ENCODE measurements around the gene USP37.

USP37 gene

GRCh38 chr2:218425531-218425930 is 142.6 kb downstream of the USP37 start:
- no peak overlapping the region for H3K18ac ChIP-seq (ENCODE audit: low read depth in 1 of 2, low read length in 2 of 2)
- H2BK120ac ChIP-seq (ENCODE audit: low read depth, low read length) = no peak overlapping the region
- H4K8ac ChIP-seq (ENCODE audit: low read length) = no peak overlapping the region
- no peak overlapping the region for H3K14ac ChIP-seq (ENCODE audit: low read length in 2 of 2)
- H3K27me3 ChIP-seq (ENCODE audit: control insufficient read depth in 1 of 2, insufficient read depth in 1 of 2, low read length in 2 of 2) = peaks cover 0 to 14% of the 10 kb centered on the region in 2 experiments
- no peaks in the 10 kb centered on the region for H3K79me1 ChIP-seq (replicated peaks; ENCODE audit: low read length, poor library complexity, severe bottlenecking)
- no peak overlapping the region for H3K23ac ChIP-seq (ENCODE audit: low read length in 2 of 2)
- H2BK15ac ChIP-seq (ENCODE audit: low read depth, poor library complexity, severe bottlenecking) = no peak overlapping the region
- no peak overlapping the region for H3K4ac ChIP-seq (ENCODE audit: low read depth in 1 of 2, low read length in 2 of 2)
- WGBS = 90% methylated on average over 10 of the region's 10 CpGs
- peak overlapping the region; percentile 71 for H4K91ac ChIP-seq (ENCODE audit: low read length)
- H3K27ac ChIP-seq (ENCODE audit: low read length, poor library complexity, severe bottlenecking) = no peak overlapping the region
- peaks cover 2% of the 10 kb centered on the region for H3K4me1 ChIP-seq (ENCODE audit: control insufficient read depth, insufficient read depth, low read depth, low read length)
- no peak overlapping the region for H3K4me3 ChIP-seq (ENCODE audit: insufficient read depth in 1 of 2, low read depth in 1 of 2, low read length in 2 of 2)
- H3K9me3 ChIP-seq (ENCODE audit: control insufficient read depth, low read length) = no peaks in the 10 kb centered on the region
- H3K9ac ChIP-seq (ENCODE audit: low read length) = no peak overlapping the region
- H3K36me3 ChIP-seq (ENCODE audit: control insufficient read depth in 1 of 2, insufficient read depth in 2 of 2, low read depth in 1 of 2, low read length in 2 of 2) = peaks cover 0 to 3% of the 10 kb centered on the region in 2 experiments
- no peak for DNase-seq
- H3K4me2 ChIP-seq (ENCODE audit: low read length, poor library complexity, severe bottlenecking) = no peak overlapping the region
- H2AK5ac ChIP-seq (ENCODE audit: low read length, severe bottlenecking) = no peak overlapping the region
- H2BK5ac ChIP-seq (ENCODE audit: low read depth, low read length, poor library complexity, severe bottlenecking) = no peak overlapping the region
- H2BK12ac ChIP-seq (ENCODE audit: low read length in 2 of 2) = no peak overlapping the region
- no peak overlapping the region for H2AFZ ChIP-seq (ENCODE audit: low read depth, low read length)

GRCh38 chr2:218423584-218423983 is 144.6 kb downstream of the USP37 start:
- Histone ChIP-seq H3K36me3 (ENCODE audit: control insufficient read depth in 1 of 2, insufficient read depth in 2 of 2, low read depth in 1 of 2, low read length in 2 of 2) (peaks cover 0 to 3% of the 10 kb centered on the region in 2 experiments), H2AFZ (ENCODE audit: low read depth, low read length) (no peak overlapping the region), H3K4me2 (ENCODE audit: low read length, poor library complexity, severe bottlenecking) (no peak overlapping the region), H3K9me3 (ENCODE audit: control insufficient read depth, low read length) (no peaks in the 10 kb centered on the region), H3K4ac (ENCODE audit: low read depth in 1 of 2, low read length in 2 of 2) (no peak overlapping the region), H3K9ac (ENCODE audit: low read length) (no peak overlapping the region), H3K4me1 (ENCODE audit: control insufficient read depth, insufficient read depth, low read depth, low read length) (peaks cover 2% of the 10 kb centered on the region), H3K23ac (ENCODE audit: low read length in 2 of 2) (no peak overlapping the region), H4K8ac (ENCODE audit: low read length) (no peak overlapping the region), H3K4me3 (ENCODE audit: insufficient read depth in 1 of 2, low read depth in 1 of 2, low read length in 2 of 2) (no peak overlapping the region), H2BK120ac (ENCODE audit: low read depth, low read length) (no peak overlapping the region), H2BK5ac (ENCODE audit: low read depth, low read length, poor library complexity, severe bottlenecking) (no peak overlapping the region), H3K79me1 (replicated peaks; ENCODE audit: low read length, poor library complexity, severe bottlenecking) (no peaks in the 10 kb centered on the region), H3K27me3 (ENCODE audit: control insufficient read depth in 1 of 2, insufficient read depth in 1 of 2, low read length in 2 of 2) (peaks cover 0 to 25% of the 10 kb centered on the region in 2 experiments), H3K27ac (ENCODE audit: low read length, poor library complexity, severe bottlenecking) (no peak overlapping the region), H4K91ac (ENCODE audit: low read length) (no peak overlapping the region), H3K14ac (ENCODE audit: low read length in 2 of 2) (no peak overlapping the region), H2BK15ac (ENCODE audit: low read depth, poor library complexity, severe bottlenecking) (no peak overlapping the region), H3K18ac (ENCODE audit: low read depth in 1 of 2, low read length in 2 of 2) (no peak overlapping the region), H2BK12ac (ENCODE audit: low read length in 2 of 2) (no peak overlapping the region), H2AK5ac (ENCODE audit: low read length, severe bottlenecking) (no peak overlapping the region)
- no peak for DNase-seq
- 91% methylated on average over 5 of the region's 9 CpGs for WGBS

- Histone ChIP-seq H3K4ac (ENCODE audit: low read depth in 1 of 2, low read length in 2 of 2) (no peak overlapping the region), H3K79me1 (replicated peaks; ENCODE audit: low read length, poor library complexity, severe bottlenecking) (no peaks in the 10 kb centered on the region), H2BK5ac (ENCODE audit: low read depth, low read length, poor library complexity, severe bottlenecking) (no peak overlapping the region), H3K4me1 (ENCODE audit: control insufficient read depth, insufficient read depth, low read depth, low read length) (peaks cover 2% of the 10 kb centered on the region), H2BK12ac (ENCODE audit: low read length in 2 of 2) (no peak overlapping the region), H3K36me3 (ENCODE audit: control insufficient read depth in 1 of 2, insufficient read depth in 2 of 2, low read depth in 1 of 2, low read length in 2 of 2) (peaks cover 0 to 3% of the 10 kb centered on the region in 2 experiments), H3K9ac (ENCODE audit: low read length) (no peak overlapping the region), H3K23ac (ENCODE audit: low read length in 2 of 2) (no peak overlapping the region), H2BK15ac (ENCODE audit: low read depth, poor library complexity, severe bottlenecking) (no peak overlapping the region), H2AK5ac (ENCODE audit: low read length, severe bottlenecking) (no peak overlapping the region), H3K27ac (ENCODE audit: low read length, poor library complexity, severe bottlenecking) (no peak overlapping the region), H3K9me3 (ENCODE audit: control insufficient read depth, low read length) (no peaks in the 10 kb centered on the region), H4K91ac (ENCODE audit: low read length) (no peak overlapping the region), H2AFZ (ENCODE audit: low read depth, low read length) (no peak overlapping the region), H3K4me3 (ENCODE audit: insufficient read depth in 1 of 2, low read depth in 1 of 2, low read length in 2 of 2) (no peak overlapping the region), H3K18ac (ENCODE audit: low read depth in 1 of 2, low read length in 2 of 2) (no peak overlapping the region), H2BK120ac (ENCODE audit: low read depth, low read length) (no peak overlapping the region), H3K27me3 (ENCODE audit: control insufficient read depth in 1 of 2, insufficient read depth in 1 of 2, low read length in 2 of 2) (peaks cover under 1 to 28% of the 10 kb centered on the region in 2 experiments), H4K8ac (ENCODE audit: low read length) (no peak overlapping the region), H3K14ac (ENCODE audit: low read length in 2 of 2) (no peak overlapping the region), H3K4me2 (ENCODE audit: low read length, poor library complexity, severe bottlenecking) (no peak overlapping the region)
- WGBS = 87% methylated on average over 9 of the region's 9 CpGs
- no peak for DNase-seq
Measured at GRCh38 chr2:218422403-218423086, 145.6 kb downstream of the USP37 start.

- no peak overlapping the region for H2BK12ac ChIP-seq (ENCODE audit: low read length in 2 of 2)
- H3K4me1 ChIP-seq (ENCODE audit: control insufficient read depth, insufficient read depth, low read depth, low read length) = peaks cover 2% of the 10 kb centered on the region
- no peak overlapping the region for H3K14ac ChIP-seq (ENCODE audit: low read length in 2 of 2)
- no peak overlapping the region for H3K23ac ChIP-seq (ENCODE audit: low read length in 2 of 2)
- H4K91ac ChIP-seq (ENCODE audit: low read length) = no peak overlapping the region
- WGBS = 92% methylated on average over 2 of the region's 2 CpGs
- no peak overlapping the region for H3K9ac ChIP-seq (ENCODE audit: low read length)
- no peaks in the 10 kb centered on the region for H3K79me1 ChIP-seq (replicated peaks; ENCODE audit: low read length, poor library complexity, severe bottlenecking)
- no peak overlapping the region for H2BK5ac ChIP-seq (ENCODE audit: low read depth, low read length, poor library complexity, severe bottlenecking)
- no peak overlapping the region for H2AFZ ChIP-seq (ENCODE audit: low read depth, low read length)
- no peak overlapping the region for H3K4ac ChIP-seq (ENCODE audit: low read depth in 1 of 2, low read length in 2 of 2)
- H3K27me3 ChIP-seq (ENCODE audit: control insufficient read depth in 1 of 2, insufficient read depth in 1 of 2, low read length in 2 of 2) = peaks cover 3 to 35% of the 10 kb centered on the region in 2 experiments
- H3K27ac ChIP-seq (ENCODE audit: low read length, poor library complexity, severe bottlenecking) = no peak overlapping the region
- H3K18ac ChIP-seq (ENCODE audit: low read depth in 1 of 2, low read length in 2 of 2) = no peak overlapping the region
- no peak overlapping the region for H2BK15ac ChIP-seq (ENCODE audit: low read depth, poor library complexity, severe bottlenecking)
- no peak overlapping the region for H4K8ac ChIP-seq (ENCODE audit: low read length)
- H2BK120ac ChIP-seq (ENCODE audit: low read depth, low read length) = no peak overlapping the region
- H2AK5ac ChIP-seq (ENCODE audit: low read length, severe bottlenecking) = no peak overlapping the region
- DNase-seq = no peak
- H3K9me3 ChIP-seq (ENCODE audit: control insufficient read depth, low read length) = no peaks in the 10 kb centered on the region
- no peak overlapping the region for H3K4me3 ChIP-seq (ENCODE audit: insufficient read depth in 1 of 2, low read depth in 1 of 2, low read length in 2 of 2)
- no peak overlapping the region for H3K4me2 ChIP-seq (ENCODE audit: low read length, poor library complexity, severe bottlenecking)
- H3K36me3 ChIP-seq (ENCODE audit: control insufficient read depth in 1 of 2, insufficient read depth in 2 of 2, low read depth in 1 of 2, low read length in 2 of 2) = peaks cover 0 to 3% of the 10 kb centered on the region in 2 experiments
Measured at GRCh38 chr2:218421027-218421426, 147.1 kb downstream of the USP37 start.

Data from mesenchymal stem cell (in vitro differentiated cells and primary cell).